Measurements from ENCODE around the gene CACNB2.

The CACNB2 gene

GRCh38 chr10:18297659-18298058 is 157.4 kb downstream of the CACNB2 start:
- no peak for DNase-seq

GRCh38 chr10:18298256-18298655 is 158.0 kb downstream of the CACNB2 start:
- no peak for DNase-seq

GRCh38 chr10:18303851-18304801 is 163.9 kb downstream of the CACNB2 start:
- peak; percentile 31 for DNase-seq

GRCh38 chr10:18306031-18306430 is 165.8 kb downstream of the CACNB2 start:
- no peak for DNase-seq

GRCh38 chr10:18308600-18308999 is 168.4 kb downstream of the CACNB2 start:
- no peak for DNase-seq

GRCh38 chr10:18310761-18311160 is 170.5 kb downstream of the CACNB2 start:
- no peak for DNase-seq

GRCh38 chr10:18312374-18313139 is 172.3 kb downstream of the CACNB2 start:
- peak; percentile 38 for DNase-seq

- DNase-seq, result no peak
These were observed 172.9 kb downstream of the CACNB2 start for GRCh38 chr10:18313140-18313530.

GRCh38 chr10:18313626-18314025 is 173.4 kb downstream of the CACNB2 start:
- no peak for DNase-seq

- no peak for DNase-seq
These were observed 179.4 kb downstream of the CACNB2 start for GRCh38 chr10:18319628-18320027.

GRCh38 chr10:18321371-18321770 is 181.1 kb downstream of the CACNB2 start:
- DNase-seq, result no peak

- DNase-seq, result no peak
These were observed 183.7 kb downstream of the CACNB2 start for GRCh38 chr10:18323916-18324315.

- no peak for DNase-seq
These were observed 185.2 kb downstream of the CACNB2 start for GRCh38 chr10:18325410-18325809.

GRCh38 chr10:18325889-18326531 is 185.8 kb downstream of the CACNB2 start:
- DNase-seq, result no peak

GRCh38 chr10:18328941-18329340 is 188.7 kb downstream of the CACNB2 start:
- DNase-seq, result no peak

GRCh38 chr10:18332048-18332447 is 191.8 kb downstream of the CACNB2 start:
- no peak for DNase-seq

GRCh38 chr10:18332484-18332883 is 192.3 kb downstream of the CACNB2 start:
- no peak for DNase-seq

GRCh38 chr10:18333621-18334020 is 193.4 kb downstream of the CACNB2 start:
- DNase-seq, result no peak

- DNase-seq, result no peak
These were observed 194.1 kb downstream of the CACNB2 start for GRCh38 chr10:18334116-18334867.

- peak; percentile 69 for DNase-seq
These were observed 200.3 kb downstream of the CACNB2 start for GRCh38 chr10:18340496-18341051.

- no peak for DNase-seq
These were observed 200.8 kb downstream of the CACNB2 start for GRCh38 chr10:18341055-18341454.

GRCh38 chr10:18343573-18343972 is 203.3 kb downstream of the CACNB2 start:
- DNase-seq, result no peak

All from retina (tissue), 1 donor.